ENCODE data around the gene OSCP1. TPM values are rescaled to one million over a fixed set of nuclear protein-coding genes. Genes with fewer than 3 reads are reported as not detected.

The OSCP1 gene
- total and polyA plus RNA-seq, 12 donors, result 2.1 to 9.6 (median 7.7) TPM

GRCh38 chr1:36453600-36454388 is 3.5 kb upstream of the OSCP1 start:
- peaks cover 0 to 48% (median 37%) of the 10 kb centered on the region in 9 donors for H3K36me3 ChIP-seq

GRCh38 chr1:36453051-36453450 is 2.8 kb upstream of the OSCP1 start:
- DNase-seq (no peak), ATAC-seq (no peak)
- no peak for TF ChIP-seq CTCF (IDR thresholded peaks at IDR 0.05)
- intact Hi-C loops (cut with DNase I), result no loop called here
- Histone ChIP-seq H3K9me3 (no peaks in the 10 kb centered on the region), H3K4me3 (no peak overlapping the region), H3K36me3 (peaks cover 0 to 41% (median 34%) of the 10 kb centered on the region in 9 donors), H3K27ac (no peak overlapping the region), H3K27me3 (no peaks in the 10 kb centered on the region), H3K4me1 (peaks cover 0 to 44% (median 11%) of the 10 kb centered on the region in 9 donors)
- WGBS, 2 donors, result 92 to 93% methylated on average over 3 of the region's 3 CpGs

More at GRCh38 chr1:36453600-36454388, 3.5 kb upstream of the OSCP1 start:
- intact Hi-C loops (cut with DNase I), result no loop called here
- no peaks in the 10 kb centered on the region for H3K27me3 ChIP-seq
- WGBS, 2 donors, result 84 to 87% methylated on average over 6 of the region's 6 CpGs
- no peaks in the 10 kb centered on the region for H3K9me3 ChIP-seq
- no peak for TF ChIP-seq CTCF (IDR thresholded peaks at IDR 0.05)
- no peak overlapping the region for H3K4me3 ChIP-seq
- no peak overlapping the region for H3K27ac ChIP-seq
- no peak for ATAC-seq
- DNase-seq, result no peak
- peaks cover 0 to 51% (median 11%) of the 10 kb centered on the region in 9 donors for H3K4me1 ChIP-seq

GRCh38 chr1:36450919-36451305 is 661 bp upstream of the OSCP1 start:
- intact Hi-C loops (cut with DNase I), result no loop called here
- WGBS, 2 donors, result 28 to 31% methylated on average over 18 of the region's 18 CpGs
- no peaks in the 10 kb centered on the region for H3K9me3 ChIP-seq
- H3K4me1 ChIP-seq, result peaks cover 0 to 36% (median 13%) of the 10 kb centered on the region in 9 donors
- peak overlapping the region; percentile 90 to 99 (median 95) for H3K27ac ChIP-seq
- no peaks in the 10 kb centered on the region for H3K27me3 ChIP-seq
- H3K4me3 ChIP-seq, result peak overlapping the region; percentile 45 to 83 (median 67)
- no peak for TF ChIP-seq CTCF (IDR thresholded peaks at IDR 0.05)
- ATAC-seq (peak in 7 of 8 donors; percentile 2 to 35 (median 11)), DNase-seq (no peak)
- peaks cover 0 to 20% (median 15%) of the 10 kb centered on the region in 9 donors for H3K36me3 ChIP-seq

GRCh38 chr1:36448530-36449056 is 1.7 kb downstream of the OSCP1 start:
- no peaks in the 10 kb centered on the region for H3K27me3 ChIP-seq
- 84 to 89% methylated on average over 4 of the region's 4 CpGs for WGBS, 2 donors
- H3K36me3 ChIP-seq, result peaks cover 0 to 5% (median 0%) of the 10 kb centered on the region in 9 donors
- ATAC-seq (no peak), DNase-seq (no peak)
- intact Hi-C loops (cut with DNase I), result no loop called here
- no peak overlapping the region for H3K4me3 ChIP-seq
- no peaks in the 10 kb centered on the region for H3K9me3 ChIP-seq
- no peak for TF ChIP-seq CTCF (IDR thresholded peaks at IDR 0.05)
- H3K27ac ChIP-seq, result no peak overlapping the region
- peaks cover 0 to 36% (median 13%) of the 10 kb centered on the region in 9 donors for H3K4me1 ChIP-seq
